ENCODE data around the gene HMGB2.

GRCh38 chr4:173370130-173370476 is 35.9 kb upstream of the HMGB2 start:
- TF ChIP-seq POLR2AphosphoS5 (IDR thresholded peaks at IDR 0.05): no peak
- no peak for TF ChIP-seq EP300 (conservative IDR thresholded peaks at IDR 0.05; ENCODE audit: poor library complexity, severe bottlenecking)
- no peak for TF ChIP-seq RAD21 (conservative IDR thresholded peaks at IDR 0.05)
- TF ChIP-seq CTCF (IDR thresholded peaks at IDR 0.05; ENCODE audit: poor library complexity, severe bottlenecking): no peak
- no peak for TF ChIP-seq EZH2 (IDR thresholded peaks at IDR 0.05; ENCODE audit: borderline replicate concordance, insufficient read depth, low read length, poor library complexity, severe bottlenecking)
